Liver (tissue), 9 donors: ENCODE data around the gene PRKACG. TPM values are rescaled to one million over a fixed set of nuclear protein-coding genes. Genes with fewer than 3 reads are reported as not detected.

Source experiments
- DNase-seq: peaks from one replicate; pipeline ENCODE4 v3.0.0-alpha.2; 2017; ENCODE audit warnings: low spot score
- H3K27ac ChIP-seq, 2 donors: one replicate each; pipeline ENCODE4 v1.7.0; 2013; ENCODE audit warnings: inconsistent platforms in 2 of 2, low read length in 2 of 2, control low read depth in 1 of 2, low read depth in 1 of 2, mild to moderate bottlenecking in 1 of 2
- H3K27me3 ChIP-seq, 4 donors: one replicate each; pipeline versions ENCODE4 v1.6.1 to v1.7.0; 2013; ENCODE audit warnings: low read length in 3 of 4, inconsistent platforms in 1 of 4, mild to moderate bottlenecking in 1 of 4, moderate library complexity in 1 of 4; ENCODE audit not compliant: control insufficient read depth in 4 of 4, insufficient read depth in 4 of 4
- H3K36me3 ChIP-seq, 4 donors: one replicate each; pipeline versions ENCODE4 v1.6.1 to v1.7.0; 2013; ENCODE audit warnings: low read length in 3 of 4, mild to moderate bottlenecking in 3 of 4, low read depth in 1 of 4, moderate library complexity in 1 of 4; ENCODE audit not compliant: control insufficient read depth in 4 of 4, insufficient read depth in 3 of 4
- H3K4me1 ChIP-seq, 4 donors: one replicate each; pipeline versions ENCODE4 v1.6.1 to v1.7.0; 2013; ENCODE audit warnings: low read length in 3 of 4, mild to moderate bottlenecking in 3 of 4, moderate library complexity in 1 of 4; ENCODE audit not compliant: control insufficient read depth in 4 of 4, insufficient read depth in 4 of 4
- H3K4me3 ChIP-seq, 3 donors: one replicate each; pipeline versions ENCODE4 v1.6.1 to v1.7.0; 2013; ENCODE audit warnings: low read length in 3 of 3, control low read depth in 1 of 3, low read depth in 1 of 3, mild to moderate bottlenecking in 1 of 3
- H3K9ac ChIP-seq, 2 donors: one replicate each; pipeline ENCODE4 v1.7.0; 2013; ENCODE audit warnings: low read length in 2 of 2, mild to moderate bottlenecking in 2 of 2, moderate library complexity in 2 of 2, control low read depth in 1 of 2, low read depth in 1 of 2
- H3K9me3 ChIP-seq, 4 donors: one replicate each; pipeline versions ENCODE4 v1.6.1 to v1.7.0; 2013; ENCODE audit warnings: low read length in 3 of 4; ENCODE audit not compliant: control insufficient read depth in 4 of 4
- CTCF ChIP-seq: fragments of 150-350 bp; IDR thresholded peaks from 2 replicates; pipeline ENCODE4 v1.5.1; 2017; ENCODE audit warnings: improper control_type of control experiment, low read depth, low read length; ENCODE audit not compliant: missing input control
- EGR1 ChIP-seq, 2 donors: IDR thresholded peaks; 2 replicates each; pipeline ENCODE4 v1.6.1; 2016 to 2018; ENCODE audit warnings: antibody characterized with exemption in 2 of 2, low read depth in 2 of 2
- FOXA1 ChIP-seq: IDR thresholded peaks from 2 replicates; pipeline ENCODE4 v1.6.1; 2016; ENCODE audit warnings: antibody characterized with exemption
- FOXA2 ChIP-seq: IDR thresholded peaks from 2 replicates; pipeline ENCODE4 v1.6.1; 2016; ENCODE audit warnings: antibody characterized with exemption
- GABPA ChIP-seq, 2 donors: IDR thresholded peaks in 1 of 2; conservative IDR thresholded peaks in 1 of 2; 2 replicates each; pipeline ENCODE4 v1.6.1; 2016; ENCODE audit warnings: antibody characterized with exemption in 2 of 2, mild to moderate bottlenecking in 1 of 2, moderate library complexity in 1 of 2
- HNF4A ChIP-seq, 2 donors: conservative IDR thresholded peaks; 2 replicates each; pipeline ENCODE4 v1.6.1; 2016; ENCODE audit warnings: antibody characterized with exemption in 2 of 2, mild to moderate bottlenecking in 2 of 2
- HNF4G ChIP-seq: IDR thresholded peaks from 2 replicates; pipeline ENCODE4 v1.6.1; 2016; ENCODE audit warnings: antibody characterized with exemption
- JUND ChIP-seq, 2 donors: IDR thresholded peaks; 2 replicates each; pipeline ENCODE4 v1.6.1; 2016; ENCODE audit warnings: antibody characterized with exemption in 2 of 2
- NR2F2 ChIP-seq: IDR thresholded peaks from 2 replicates; pipeline ENCODE4 v1.6.1; 2016; ENCODE audit warnings: antibody characterized with exemption
- RAD21 ChIP-seq, 2 donors: IDR thresholded peaks; 2 replicates each; pipeline ENCODE4 v1.6.1; 2016; ENCODE audit warnings: antibody characterized with exemption in 2 of 2, mild to moderate bottlenecking in 2 of 2
- RXRA ChIP-seq, 2 donors: IDR thresholded peaks; 2 replicates each; pipeline ENCODE4 v1.6.1; 2017 to 2018; ENCODE audit warnings: antibody characterized with exemption in 2 of 2, mild to moderate bottlenecking in 1 of 2
- SP1 ChIP-seq: IDR thresholded peaks from 2 replicates; pipeline ENCODE4 v1.6.1; 2018; ENCODE audit warnings: antibody characterized with exemption, mild to moderate bottlenecking
- TAF1 ChIP-seq: conservative IDR thresholded peaks from 2 replicates; pipeline ENCODE4 v1.6.1; 2016; ENCODE audit warnings: antibody characterized with exemption, mild to moderate bottlenecking
- YY1 ChIP-seq: IDR thresholded peaks from 2 replicates; pipeline ENCODE4 v1.6.1; 2016; ENCODE audit warnings: antibody characterized with exemption, mild to moderate bottlenecking
- ZBTB33 ChIP-seq: IDR thresholded peaks from 2 replicates; pipeline ENCODE4 v1.6.1; 2016; ENCODE audit warnings: antibody characterized with exemption
- WGBS: extraction: QIAGEN DNeasy Blood & Tissue Kit; methylation state at CpG from one replicate; pipeline ENCODE4 v1.1.7; 2013; 5-methylcytosine and 5-hydroxymethylcytosine counted together
- polyA plus RNA-seq, 2 donors: library from polyadenylated mRNA; stranded (reverse) in 1 of 2; unstranded in 1 of 2; fragments of 200-250 nt in 1 of 2; fragments of >200 nt in 1 of 2; fragmentation: Nextera tagmentation in 1 of 2; extraction: Ambion mirVana in 1 of 2; gene quantifications; one replicate each; pipeline versions ENCODE4 v1.2.1 to v1.2.3, GENCODE V29; 2013 to 2015
- total RNA-seq, 2 donors: library from RNA; depleted of rRNA; stranded (reverse); fragments of >200 nt; gene quantifications; one replicate each; pipeline ENCODE4 v1.2.3, GENCODE V29; 2014
- TF ChIP-seq, protein P1 (sequence below): IDR thresholded peaks from 2 replicates; pipeline ENCODE4 v1.6.1; 2016; ENCODE audit warnings: antibody characterized with exemption
- TF ChIP-seq, protein P2 (sequence below): IDR thresholded peaks from 2 replicates; pipeline ENCODE4 v1.6.1; 2016; ENCODE audit warnings: antibody characterized with exemption, mild to moderate bottlenecking
- TF ChIP-seq, protein P3 (sequence below): IDR thresholded peaks from 2 replicates; pipeline ENCODE4 v1.6.1; 2016; ENCODE audit warnings: antibody characterized with exemption
- donor health status: healthy.
- donor health status: healthy.
- donor health status: healthy.
- donor health status: healthy.
- donor health status: healthy.

PRKACG gene
- total and polyA plus RNA-seq, 4 donors: not detected

DNA sequence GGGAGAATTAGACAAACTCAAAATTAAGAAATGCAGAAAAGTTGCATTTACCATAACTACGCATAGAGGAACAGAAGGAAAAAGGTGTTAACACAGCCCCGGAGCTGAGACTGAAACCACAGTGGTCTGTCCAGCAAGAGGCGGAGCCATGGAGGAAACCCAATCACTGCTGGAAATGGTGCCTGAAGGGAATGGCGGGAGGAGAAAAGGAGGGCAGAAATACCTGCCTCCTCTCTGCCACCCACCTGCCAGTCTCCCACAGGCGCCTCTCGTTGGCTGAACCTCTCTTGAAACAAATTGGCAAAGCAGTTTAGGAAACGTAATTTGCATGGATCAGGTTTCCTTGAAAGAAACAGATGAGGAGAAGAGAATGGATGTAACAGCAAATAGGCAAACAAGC lies 9.7 kb upstream of the PRKACG start (continued):
- TF ChIP-seq ZBTB33: no peak
- no peak for TF ChIP-seq YY1

DNA sequence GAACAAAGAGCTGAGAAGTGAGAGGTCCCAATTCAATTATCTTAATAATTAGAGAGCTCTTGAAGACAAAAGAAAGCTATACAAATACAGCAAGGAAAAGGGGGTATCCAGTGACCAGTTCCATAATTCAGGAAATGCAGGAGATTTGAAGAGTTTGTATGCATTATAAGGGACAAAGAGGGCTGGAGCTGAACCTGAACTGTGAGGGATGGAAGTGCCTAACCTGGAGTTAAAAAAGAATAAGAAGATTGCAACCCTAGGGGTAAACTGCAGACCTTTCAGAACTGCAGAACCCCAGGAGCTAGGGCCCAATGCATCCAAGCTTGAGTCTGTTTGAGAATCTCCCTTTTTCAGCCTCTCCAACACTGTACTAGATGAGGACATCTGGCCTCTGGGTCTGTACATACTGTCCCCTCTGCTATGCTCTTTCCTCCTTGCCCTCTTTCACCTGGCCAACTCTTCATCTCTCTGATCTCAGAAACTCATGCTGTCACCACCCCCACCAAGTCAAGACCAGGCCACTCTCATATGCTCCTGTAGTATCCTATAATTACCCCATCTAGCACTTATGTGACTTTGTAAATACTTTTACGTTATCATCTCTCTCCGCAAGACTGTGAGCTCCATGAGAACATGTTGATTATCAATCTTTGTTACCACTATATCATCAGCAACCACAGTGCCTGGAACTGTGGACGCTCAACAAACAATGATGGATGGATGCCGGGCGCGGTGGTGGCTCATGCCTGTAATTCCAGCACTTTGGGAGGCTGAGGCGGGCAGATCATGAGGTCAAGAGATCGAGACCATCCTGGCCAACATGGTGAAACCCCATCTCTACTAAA lies 6.6 kb upstream of the PRKACG start:
- H3K4me1 ChIP-seq: peaks cover 0 to 3% (median 0%) of the 10 kb centered on the region in 4 donors
- DNase-seq: no peak
- H3K27ac ChIP-seq: no peak overlapping the region
- TF ChIP-seq EGR1 (IDR thresholded peaks at IDR 0.05; ENCODE audit: low read depth in 2 of 2) (no peak), FOXA1 (no peak), RAD21 (IDR thresholded peaks at IDR 0.05) (no peak), YY1 (no peak), CTCF (no peak), FOXA2 (no peak), JUND (IDR thresholded peaks at IDR 0.05) (no peak), TAF1 (no peak), ZBTB33 (no peak), RXRA (IDR thresholded peaks at IDR 0.05) (no peak), HNF4A (conservative IDR thresholded peaks at IDR 0.05) (no peak), NR2F2 (no peak), SP1 (no peak), HNF4G (no peak), GABPA (IDR thresholded peaks at IDR 0.05 in 1 of 2, conservative IDR thresholded peaks at IDR 0.05 in 1 of 2) (no peak)
- TF ChIP-seq, protein P1, sequence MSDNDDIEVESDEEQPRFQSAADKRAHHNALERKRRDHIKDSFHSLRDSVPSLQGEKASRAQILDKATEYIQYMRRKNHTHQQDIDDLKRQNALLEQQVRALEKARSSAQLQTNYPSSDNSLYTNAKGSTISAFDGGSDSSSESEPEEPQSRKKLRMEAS: no peak
- TF ChIP-seq, protein P2, sequence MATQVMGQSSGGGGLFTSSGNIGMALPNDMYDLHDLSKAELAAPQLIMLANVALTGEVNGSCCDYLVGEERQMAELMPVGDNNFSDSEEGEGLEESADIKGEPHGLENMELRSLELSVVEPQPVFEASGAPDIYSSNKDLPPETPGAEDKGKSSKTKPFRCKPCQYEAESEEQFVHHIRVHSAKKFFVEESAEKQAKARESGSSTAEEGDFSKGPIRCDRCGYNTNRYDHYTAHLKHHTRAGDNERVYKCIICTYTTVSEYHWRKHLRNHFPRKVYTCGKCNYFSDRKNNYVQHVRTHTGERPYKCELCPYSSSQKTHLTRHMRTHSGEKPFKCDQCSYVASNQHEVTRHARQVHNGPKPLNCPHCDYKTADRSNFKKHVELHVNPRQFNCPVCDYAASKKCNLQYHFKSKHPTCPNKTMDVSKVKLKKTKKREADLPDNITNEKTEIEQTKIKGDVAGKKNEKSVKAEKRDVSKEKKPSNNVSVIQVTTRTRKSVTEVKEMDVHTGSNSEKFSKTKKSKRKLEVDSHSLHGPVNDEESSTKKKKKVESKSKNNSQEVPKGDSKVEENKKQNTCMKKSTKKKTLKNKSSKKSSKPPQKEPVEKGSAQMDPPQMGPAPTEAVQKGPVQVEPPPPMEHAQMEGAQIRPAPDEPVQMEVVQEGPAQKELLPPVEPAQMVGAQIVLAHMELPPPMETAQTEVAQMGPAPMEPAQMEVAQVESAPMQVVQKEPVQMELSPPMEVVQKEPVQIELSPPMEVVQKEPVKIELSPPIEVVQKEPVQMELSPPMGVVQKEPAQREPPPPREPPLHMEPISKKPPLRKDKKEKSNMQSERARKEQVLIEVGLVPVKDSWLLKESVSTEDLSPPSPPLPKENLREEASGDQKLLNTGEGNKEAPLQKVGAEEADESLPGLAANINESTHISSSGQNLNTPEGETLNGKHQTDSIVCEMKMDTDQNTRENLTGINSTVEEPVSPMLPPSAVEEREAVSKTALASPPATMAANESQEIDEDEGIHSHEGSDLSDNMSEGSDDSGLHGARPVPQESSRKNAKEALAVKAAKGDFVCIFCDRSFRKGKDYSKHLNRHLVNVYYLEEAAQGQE: no peak
- TF ChIP-seq, protein P3, sequence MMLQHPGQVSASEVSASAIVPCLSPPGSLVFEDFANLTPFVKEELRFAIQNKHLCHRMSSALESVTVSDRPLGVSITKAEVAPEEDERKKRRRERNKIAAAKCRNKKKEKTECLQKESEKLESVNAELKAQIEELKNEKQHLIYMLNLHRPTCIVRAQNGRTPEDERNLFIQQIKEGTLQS: no peak
- no peaks in the 10 kb centered on the region for H3K9me3 ChIP-seq
- H3K36me3 ChIP-seq: no peaks in the 10 kb centered on the region
- 90% methylated on average over 8 of the region's 8 CpGs for WGBS
- no peak overlapping the region for H3K9ac ChIP-seq
- no peak overlapping the region for H3K4me3 ChIP-seq
- no peaks in the 10 kb centered on the region for H3K27me3 ChIP-seq
